ENCODE results near the gene MAP2K5. TPM values are rescaled to one million over a fixed set of nuclear protein-coding genes. Genes with fewer than 3 reads are reported as not detected.

Gene MAP2K5
- total RNA-seq, 2 experiments from 2014 or later, result 15.4 to 20.6 TPM

DNA sequence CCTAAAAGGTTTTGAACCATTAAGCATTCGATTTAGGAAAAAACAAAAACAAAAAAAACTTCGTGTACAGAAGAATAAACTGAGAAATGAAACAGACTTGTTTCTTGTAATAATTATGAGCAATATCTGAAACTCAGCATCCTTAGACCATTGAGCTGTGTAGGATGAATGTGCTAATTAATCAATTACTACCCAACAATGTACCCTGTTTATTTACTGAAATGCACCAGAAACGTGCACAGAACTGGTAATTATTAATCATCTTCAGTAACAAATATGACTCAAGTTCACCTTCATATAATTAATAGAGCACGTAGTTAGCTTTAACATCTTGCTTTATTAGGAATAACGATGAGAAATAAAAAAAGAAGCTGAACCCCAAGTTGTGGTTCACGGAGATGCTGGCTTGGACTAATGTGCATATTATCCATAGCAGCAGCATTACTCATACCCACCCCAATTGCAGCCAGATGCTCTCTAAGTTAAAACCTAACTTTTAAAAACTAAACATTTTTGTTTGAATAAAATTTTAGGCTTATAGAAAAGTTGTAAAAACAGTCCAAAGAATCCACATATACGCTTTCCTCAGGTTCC, 31.8 kb upstream of the MAP2K5 start:
- Mint-ChIP-seq H3K4me3 (no peak overlapping the region), H3K36me3 (ENCODE audit: low read depth) (peaks cover 22% of the 10 kb centered on the region)
- intact Hi-C loops (cut with micrococcal nuclease), result no loop called here

DNA sequence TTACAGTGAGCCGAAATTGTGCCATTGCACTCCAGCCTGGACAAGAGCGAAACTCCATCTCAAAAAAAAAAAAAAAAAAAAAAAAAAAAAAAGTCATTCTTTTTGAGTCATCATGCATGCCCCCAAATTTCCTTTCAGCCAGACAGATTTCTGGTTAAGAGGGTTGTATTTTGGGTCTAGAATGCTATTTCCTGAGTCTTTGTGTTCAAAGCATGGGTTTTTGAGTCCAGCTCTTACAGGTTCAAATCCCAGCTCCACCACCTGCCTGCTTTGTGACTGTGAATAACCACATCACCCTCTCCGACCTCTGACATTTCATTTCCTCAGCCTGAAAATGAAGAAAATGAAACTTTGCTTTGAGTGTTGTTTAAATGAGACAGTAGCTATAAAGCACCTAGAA, 30.9 kb upstream of the MAP2K5 start:
- Mint-ChIP-seq H3K27me3 (ENCODE audit: low read depth) (no peaks in the 10 kb centered on the region), H3K4me1 (ENCODE audit: low read depth) (peaks cover 3% of the 10 kb centered on the region), H3K27ac (no peak overlapping the region), H3K4me3 (no peak overlapping the region), H3K36me3 (ENCODE audit: low read depth) (peaks cover 22% of the 10 kb centered on the region), H3K9me3 (no peaks in the 10 kb centered on the region)
- intact Hi-C loops (cut with micrococcal nuclease), result no loop called here
- CTCF ChIA-PET, result interaction anchor here (1.1 kb wide), 1 partner anchor 53 kb away, joined by 3 read pairs; no protein-coding TSS in a partner anchor
- DNase-seq, result peak; percentile 25

More for the DNA sequence above, 31.8 kb upstream of the MAP2K5 start:
- no peak for DNase-seq
- H3K27ac Mint-ChIP-seq, result no peak overlapping the region
- no peaks in the 10 kb centered on the region for H3K27me3 Mint-ChIP-seq (ENCODE audit: low read depth)
- no peaks in the 10 kb centered on the region for H3K9me3 Mint-ChIP-seq
- CTCF ChIA-PET, result no interaction called here
- peaks cover 3% of the 10 kb centered on the region for H3K4me1 Mint-ChIP-seq (ENCODE audit: low read depth)

DNA sequence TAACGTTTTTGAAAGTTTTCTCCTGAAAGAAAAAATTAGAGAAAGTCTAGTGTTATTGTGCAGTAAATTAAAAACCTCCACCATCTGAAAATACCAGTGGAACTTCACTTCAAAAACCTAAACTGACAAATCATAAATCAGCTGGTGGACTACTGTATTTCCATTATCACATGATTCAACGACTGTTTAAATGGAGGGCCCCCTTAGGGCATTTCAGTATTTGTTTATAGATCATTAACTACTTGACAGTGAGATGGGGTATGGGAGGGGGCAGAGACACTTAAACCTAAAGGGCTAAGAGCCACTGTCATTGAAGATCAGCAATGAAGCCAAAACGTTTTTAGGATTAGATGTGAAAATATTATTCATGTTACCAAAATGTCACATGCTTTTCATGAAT, 30.4 kb upstream of the MAP2K5 start:
- intact Hi-C loops (cut with micrococcal nuclease), result no loop called here
- H3K36me3 Mint-ChIP-seq (ENCODE audit: low read depth), result peaks cover 24% of the 10 kb centered on the region
- no peak overlapping the region for H3K27ac Mint-ChIP-seq
- CTCF ChIA-PET, result interaction anchor here (0.6 to 1.1 kb wide), 2 partner anchors 53 to 310 kb away, joined by 3 read pairs; no protein-coding TSS in a partner anchor
- H3K9me3 Mint-ChIP-seq, result no peaks in the 10 kb centered on the region
- no peaks in the 10 kb centered on the region for H3K27me3 Mint-ChIP-seq (ENCODE audit: low read depth)
- no peak for DNase-seq
- peaks cover 3% of the 10 kb centered on the region for H3K4me1 Mint-ChIP-seq (ENCODE audit: low read depth)
- H3K4me3 Mint-ChIP-seq, result no peak overlapping the region

DNA sequence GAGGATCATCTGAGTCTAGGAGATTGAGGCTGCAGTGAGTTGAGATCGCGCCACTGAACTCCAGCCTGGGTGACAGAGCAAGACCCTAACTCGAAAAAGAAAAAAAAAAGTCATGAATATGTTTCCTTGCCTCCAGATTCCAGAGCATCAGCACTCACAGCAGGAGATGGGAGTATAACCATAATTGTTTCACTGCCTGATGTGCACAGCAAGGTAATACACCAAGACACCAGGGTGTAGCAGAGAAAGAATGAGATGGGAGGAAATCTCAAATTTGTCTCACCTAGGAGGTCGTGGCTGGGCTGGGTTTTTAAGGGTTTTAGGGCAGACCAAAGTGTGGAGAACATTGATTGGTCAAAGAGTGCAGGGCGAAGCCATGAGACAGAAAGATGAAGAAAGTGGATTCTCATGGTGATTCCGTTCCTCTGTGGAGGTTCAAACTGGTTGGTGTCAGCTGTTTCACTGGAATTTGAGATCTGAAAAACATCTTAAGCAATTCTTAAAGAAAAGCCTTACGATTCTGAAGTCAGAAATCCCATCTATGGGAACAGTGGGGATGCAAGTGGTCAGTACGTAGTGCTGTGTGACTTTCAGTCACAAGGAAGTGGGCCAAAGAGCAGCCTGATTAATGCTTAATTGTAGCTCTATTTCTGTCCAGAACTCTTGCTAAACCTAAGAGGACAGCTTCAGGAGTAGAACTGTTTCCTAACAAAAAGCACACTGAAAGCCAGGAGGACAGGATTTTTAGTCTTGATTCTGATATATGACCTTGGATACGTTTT, 29.4 kb upstream of the MAP2K5 start:
- Mint-ChIP-seq H3K9me3 (no peaks in the 10 kb centered on the region), H3K27ac (no peak overlapping the region), H3K4me1 (ENCODE audit: low read depth) (peaks cover 3% of the 10 kb centered on the region), H3K4me3 (no peak overlapping the region), H3K36me3 (ENCODE audit: low read depth) (peaks cover 23% of the 10 kb centered on the region), H3K27me3 (ENCODE audit: low read depth) (no peaks in the 10 kb centered on the region)
- CTCF ChIA-PET, result no interaction called here
- intact Hi-C loops (cut with micrococcal nuclease), result no loop called here
- no peak for DNase-seq

DNA sequence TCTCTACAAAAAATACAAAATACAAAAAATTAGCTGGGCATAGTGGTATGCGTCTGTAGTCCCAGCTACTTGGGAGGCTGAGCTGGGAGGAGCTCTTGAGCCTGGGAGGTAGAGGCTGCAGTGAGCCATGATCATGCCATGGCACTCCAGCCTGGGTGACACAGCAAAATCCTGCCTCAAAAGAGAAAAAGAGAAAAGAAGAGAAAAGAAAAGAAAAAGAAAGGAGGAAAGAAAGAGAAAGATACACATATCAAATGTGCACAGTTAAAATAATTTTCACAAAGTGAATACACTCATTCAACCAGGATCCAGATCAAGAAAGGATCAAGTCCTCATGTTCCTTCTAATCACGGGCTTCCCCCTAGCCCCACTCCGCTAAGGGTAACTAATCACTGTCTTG, 27.4 kb upstream of the MAP2K5 start:
- Mint-ChIP-seq H3K27ac (no peak overlapping the region), H3K4me3 (no peak overlapping the region), H3K27me3 (ENCODE audit: low read depth) (no peaks in the 10 kb centered on the region), H3K9me3 (no peaks in the 10 kb centered on the region), H3K36me3 (ENCODE audit: low read depth) (peaks cover 19% of the 10 kb centered on the region), H3K4me1 (ENCODE audit: low read depth) (peaks cover 3% of the 10 kb centered on the region)
- CTCF ChIA-PET, result interaction anchor here (0.9 to 1.0 kb wide), 2 partner anchors 14 to 58 kb away, joined by 3 to 5 read pairs; no protein-coding TSS in a partner anchor
- intact Hi-C loops (cut with micrococcal nuclease), result no loop called here
- DNase-seq, result no peak

DNA sequence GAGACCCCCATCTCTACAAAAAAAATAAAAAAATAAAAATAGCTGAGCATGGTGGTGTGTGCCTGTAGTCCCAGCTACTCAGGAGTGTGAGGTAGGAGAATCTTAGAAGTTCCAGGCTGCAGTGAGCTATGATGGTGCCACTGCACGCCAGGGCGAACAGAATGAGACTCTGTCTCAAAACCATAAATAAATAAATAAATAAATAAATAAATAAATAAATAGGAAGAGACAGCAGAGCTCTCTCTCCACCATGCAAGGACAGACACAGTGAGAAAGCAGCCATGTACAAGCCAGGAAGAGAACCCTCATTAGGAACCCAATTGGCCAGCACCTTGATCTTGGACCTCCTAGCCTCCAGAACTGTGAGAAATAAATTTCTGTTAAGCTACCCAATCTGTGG, 26.9 kb upstream of the MAP2K5 start:
- intact Hi-C loops (cut with micrococcal nuclease), result no loop called here
- Mint-ChIP-seq H3K4me1 (ENCODE audit: low read depth) (peaks cover 3% of the 10 kb centered on the region), H3K9me3 (no peaks in the 10 kb centered on the region), H3K4me3 (no peak overlapping the region), H3K27me3 (ENCODE audit: low read depth) (no peaks in the 10 kb centered on the region), H3K36me3 (ENCODE audit: low read depth) (peaks cover 19% of the 10 kb centered on the region), H3K27ac (no peak overlapping the region)
- DNase-seq, result no peak
- CTCF ChIA-PET, result interaction anchor here (0.9 to 1.0 kb wide), 2 partner anchors 14 to 59 kb away, joined by 3 to 5 read pairs; no protein-coding TSS in a partner anchor

DNA sequence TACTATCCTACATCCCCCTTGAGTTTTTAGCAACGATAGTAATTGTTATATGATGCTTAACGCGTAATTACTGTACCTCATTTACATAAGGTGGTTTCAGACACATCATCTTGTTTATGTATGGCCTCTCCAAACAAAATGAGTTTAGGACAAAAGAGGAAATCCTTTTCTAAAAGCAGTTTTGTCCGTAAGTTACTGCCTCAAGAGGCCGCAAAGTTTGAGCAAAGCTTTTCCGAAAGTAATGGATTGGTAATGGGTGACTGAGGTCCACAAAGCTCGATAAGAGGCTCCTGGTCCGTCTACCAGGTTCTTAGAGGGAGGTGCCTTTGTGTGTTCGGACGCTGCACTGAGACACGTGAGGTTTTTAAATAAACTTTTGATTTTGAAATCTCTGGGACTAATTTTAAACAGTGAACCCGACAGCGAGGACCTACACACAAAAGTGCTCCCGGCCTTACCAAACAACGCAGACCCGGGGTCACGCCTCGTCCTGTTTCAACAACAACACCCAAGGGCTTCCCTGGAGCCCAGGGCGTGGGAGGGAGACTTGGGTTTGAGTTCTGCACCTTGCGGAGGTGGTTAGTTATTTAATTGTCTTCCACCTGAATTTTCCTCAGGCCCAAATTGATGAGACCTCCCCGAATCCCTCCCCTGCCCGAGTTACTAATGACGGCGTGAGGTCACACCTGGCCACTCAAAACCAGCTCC, 22.0 kb upstream of the MAP2K5 start:
- intact Hi-C loops (cut with micrococcal nuclease), result loop anchor here (1.0 to 5.0 kb wide), 6 partner anchors 19 to 708 kb away; partner anchors contain the start of genes CLN6 and RNU6-1
- DNase-seq, result no peak
- peaks cover 21% of the 10 kb centered on the region for H3K4me1 Mint-ChIP-seq (ENCODE audit: low read depth)
- peaks cover 2% of the 10 kb centered on the region for H3K36me3 Mint-ChIP-seq (ENCODE audit: low read depth)
- CTCF ChIA-PET, result interaction anchor here (0.7 to 1.9 kb wide), 2 partner anchors 315 to 574 kb away, joined by 3 to 4 read pairs; no protein-coding TSS in a partner anchor
- H3K27ac Mint-ChIP-seq, result peak overlapping the region; percentile 88
- peak overlapping the region; percentile 87 for H3K4me3 Mint-ChIP-seq
- H3K27me3 Mint-ChIP-seq (ENCODE audit: low read depth), result no peaks in the 10 kb centered on the region
- H3K9me3 Mint-ChIP-seq, result no peaks in the 10 kb centered on the region

DNA sequence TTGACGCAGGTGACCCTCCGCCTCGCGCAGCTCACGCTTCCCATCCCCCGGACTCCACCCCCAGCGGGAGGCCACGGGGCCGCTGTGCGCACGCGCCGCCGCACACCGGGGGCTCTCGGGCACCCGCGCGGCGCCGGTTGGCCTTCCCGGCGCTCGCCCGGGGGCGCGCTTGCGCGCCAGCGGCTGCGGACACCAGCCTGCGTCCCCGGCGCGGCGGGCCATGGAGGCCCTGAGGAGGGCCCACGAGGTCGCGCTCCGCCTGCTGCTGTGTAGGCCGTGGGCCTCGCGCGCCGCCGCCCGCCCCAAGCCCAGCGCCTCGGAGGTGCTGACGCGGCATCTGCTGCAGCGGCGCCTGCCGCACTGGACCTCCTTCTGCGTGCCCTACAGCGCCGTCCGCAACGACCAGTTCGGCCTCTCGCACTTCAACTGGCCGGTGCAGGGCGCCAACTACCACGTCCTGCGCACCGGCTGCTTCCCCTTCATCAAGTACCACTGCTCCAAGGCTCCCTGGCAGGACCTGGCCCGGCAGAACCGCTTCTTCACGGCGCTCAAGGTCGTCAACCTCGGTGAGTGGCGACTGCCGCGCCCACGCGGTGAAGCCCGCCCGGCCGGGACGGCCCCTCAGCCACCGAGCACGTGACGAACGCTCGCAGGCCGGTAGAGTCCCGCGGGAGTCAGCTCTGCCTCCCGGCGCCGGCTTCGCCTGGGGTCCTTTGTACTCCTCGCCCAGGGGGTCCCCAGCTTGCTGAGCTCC, 21.3 kb upstream of the MAP2K5 start, which contains the start of gene C15orf61:
Gene C15orf61 (plus strand): TSS at position 103 of the 754 bp plus-strand sequence. CDS start 118 bp downstream, at position 221.
- peaks cover 23% of the 10 kb centered on the region for H3K4me1 Mint-ChIP-seq (ENCODE audit: low read depth)
- CTCF ChIA-PET, result interaction anchor here (0.7 to 1.9 kb wide), 4 partner anchors 11 to 575 kb away, joined by 3 to 4 read pairs (median 4); partner anchors contain the start of gene MAP2K5
- peak; percentile 89 for DNase-seq
- no peaks in the 10 kb centered on the region for H3K9me3 Mint-ChIP-seq
- peak within 1 kb of the TSS; percentile 95 for H3K27ac Mint-ChIP-seq
- H3K36me3 Mint-ChIP-seq (ENCODE audit: low read depth), result peaks cover 4% of the 10 kb centered on the region
- H3K27me3 Mint-ChIP-seq (ENCODE audit: low read depth), result no peaks in the 10 kb centered on the region
- peak within 1 kb of the TSS; percentile 92 for H3K4me3 Mint-ChIP-seq
- intact Hi-C loops (cut with micrococcal nuclease), result loop anchor here (1.0 to 5.0 kb wide), 6 partner anchors 18 to 708 kb away; partner anchors contain the start of genes CLN6 and RNU6-1

DNA sequence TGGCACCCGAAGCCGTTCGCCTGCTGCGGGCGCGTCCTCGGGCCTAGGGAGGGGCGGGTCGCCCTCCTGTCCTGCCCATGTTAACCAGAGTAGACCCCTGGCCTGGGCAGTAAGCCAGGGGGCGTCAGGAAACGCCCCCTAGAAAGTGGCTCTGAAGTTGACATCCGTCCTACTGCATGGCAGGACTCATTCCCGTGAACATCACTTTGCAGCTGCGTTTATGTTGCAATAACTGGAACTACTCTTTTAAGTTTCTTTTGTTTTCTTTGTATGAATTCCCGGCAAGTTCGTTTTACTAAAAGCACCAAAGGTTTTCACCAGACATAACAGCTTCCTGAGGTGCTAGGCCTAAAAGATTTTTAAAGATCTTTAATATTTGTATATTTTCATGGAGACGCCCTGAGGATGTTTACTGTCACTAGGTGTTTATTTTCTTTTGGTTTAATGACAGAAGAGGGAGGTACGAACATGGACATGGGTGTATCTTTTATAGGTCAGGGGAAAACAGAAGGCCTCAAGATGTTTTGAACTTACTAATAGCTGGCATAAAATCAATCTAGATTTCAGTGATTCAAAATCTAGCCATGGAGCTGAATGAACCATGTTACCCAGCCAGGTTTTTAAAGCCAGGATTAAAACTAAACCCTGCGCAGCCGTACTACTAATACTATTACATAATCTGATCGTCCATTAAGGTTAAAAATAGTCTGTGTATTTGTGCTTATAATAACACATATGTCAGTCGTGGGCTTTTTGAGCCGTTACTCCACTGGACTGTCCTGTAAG, 20.5 kb upstream of the MAP2K5 start:
- no peaks in the 10 kb centered on the region for H3K27me3 Mint-ChIP-seq (ENCODE audit: low read depth)

DNA sequence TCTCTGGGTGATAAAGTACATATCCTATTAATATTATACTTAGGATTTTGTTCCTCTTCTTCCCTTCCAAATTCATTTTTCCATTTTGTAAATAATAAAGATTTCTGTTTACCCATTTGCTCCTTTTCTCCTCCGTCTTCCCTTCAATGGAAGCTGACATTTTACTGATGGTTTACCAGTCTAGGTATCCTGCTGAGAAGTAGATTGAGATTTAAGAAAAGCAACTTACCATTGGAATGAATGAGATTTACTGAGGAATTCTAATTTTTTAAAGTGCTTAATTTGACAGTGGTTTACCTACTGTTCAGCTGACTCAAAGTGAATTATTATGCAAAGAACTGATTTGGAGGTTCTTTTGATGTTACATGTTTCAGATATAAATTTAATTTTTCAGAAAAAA, 19.2 kb upstream of the MAP2K5 start:
- H3K4me1 Mint-ChIP-seq (ENCODE audit: low read depth), result peaks cover 23% of the 10 kb centered on the region
- CTCF ChIA-PET, result interaction anchor here (0.6 kb wide), 1 partner anchor 239 kb away, joined by 8 read pairs; no protein-coding TSS in a partner anchor
- no peak overlapping the region for H3K27ac Mint-ChIP-seq
- peak overlapping the region; percentile 29 for H3K4me3 Mint-ChIP-seq
- H3K36me3 Mint-ChIP-seq (ENCODE audit: low read depth), result peaks cover 3% of the 10 kb centered on the region
- DNase-seq, result no peak
- no peaks in the 10 kb centered on the region for H3K9me3 Mint-ChIP-seq
- H3K27me3 Mint-ChIP-seq (ENCODE audit: low read depth), result no peaks in the 10 kb centered on the region
- intact Hi-C loops (cut with micrococcal nuclease), result loop anchor here (5.0 kb wide), 2 partner anchors 239 to 281 kb away; no protein-coding TSS in a partner anchor

More for the DNA sequence above, 20.5 kb upstream of the MAP2K5 start:
- peak overlapping the region; percentile 95 for H3K27ac Mint-ChIP-seq
- H3K9me3 Mint-ChIP-seq, result no peaks in the 10 kb centered on the region
- peaks cover 3% of the 10 kb centered on the region for H3K36me3 Mint-ChIP-seq (ENCODE audit: low read depth)
- peak overlapping the region; percentile 92 for H3K4me3 Mint-ChIP-seq
- CTCF ChIA-PET, result interaction anchor here (0.6 to 1.9 kb wide), 4 partner anchors 11 to 314 kb away, joined by 3 to 4 read pairs (median 4); partner anchors contain the start of gene MAP2K5
- no peak for DNase-seq
- intact Hi-C loops (cut with micrococcal nuclease), result loop anchor here (1.0 to 5.0 kb wide), 6 partner anchors 17 to 707 kb away; partner anchors contain the start of genes CLN6 and RNU6-1
- H3K4me1 Mint-ChIP-seq (ENCODE audit: low read depth), result peaks cover 23% of the 10 kb centered on the region

Measured in activated naive CD4-positive, alpha-beta T cell treated with anti-CD3 and anti-CD28 coated beads for 36 hours (primary cell).